GM12891 (cell line): ENCODE data around the gene LENG8.

Experiments used
- PAX5 ChIP-seq: IDR thresholded peaks from 2 replicates; pipeline ENCODE4 v1.6.1; 2011; ENCODE audit warnings: low read length, moderate library complexity, mild to moderate bottlenecking; ENCODE audit not compliant: insufficient read depth, severe bottlenecking
- POLR2A ChIP-seq: IDR thresholded peaks from 2 replicates; pipeline ENCODE4 v1.6.1; 2011; ENCODE audit warnings: low read depth, low read length, control low read depth
- POLR2AphosphoS5 ChIP-seq: IDR thresholded peaks from 2 replicates; pipeline ENCODE4 v1.6.1; 2011; ENCODE audit warnings: low read depth, low read length, control low read depth
- POU2F2 ChIP-seq: IDR thresholded peaks from 2 replicates; pipeline ENCODE4 v1.6.1; 2011; ENCODE audit warnings: low read depth, mild to moderate bottlenecking, control low read depth, low read length, moderate library complexity
- SPI1 ChIP-seq: IDR thresholded peaks from 2 replicates; pipeline ENCODE4 v1.6.1; 2011; ENCODE audit warnings: low read depth, low read length, control low read depth
- TAF1 ChIP-seq: IDR thresholded peaks from 2 replicates; pipeline ENCODE4 v1.6.1; 2011; ENCODE audit warnings: low read depth, low read length, control low read depth

DNA sequence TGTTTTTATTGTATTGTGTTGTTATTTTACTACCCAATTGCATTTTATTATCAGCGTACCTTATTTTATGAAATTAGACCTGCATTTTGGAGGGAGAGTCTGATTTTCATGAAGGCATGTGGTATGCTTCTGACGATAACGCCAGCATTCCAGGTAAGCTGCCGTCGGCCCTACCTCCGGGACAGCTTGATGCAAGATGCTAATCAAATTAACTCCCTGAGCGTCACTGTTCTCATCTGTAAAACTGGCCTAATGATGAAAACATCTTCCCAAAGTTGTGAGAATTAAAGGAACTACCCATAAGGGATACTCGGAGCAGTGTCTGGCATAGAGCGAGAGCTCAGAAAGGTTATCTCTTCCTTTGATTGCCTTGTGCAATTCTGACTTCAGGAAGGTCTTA is 40.8 kb downstream of the LENG8 start:
- no peak for TF ChIP-seq POLR2A
- TF ChIP-seq POU2F2: no peak
- no peak for TF ChIP-seq TAF1
- no peak for TF ChIP-seq POLR2AphosphoS5
- no peak for TF ChIP-seq SPI1
- no peak for TF ChIP-seq PAX5
